ENCODE data around the gene CAMK1.

Gene CAMK1

GRCh38 chr3:9768141-9768775, 1.5 kb downstream of the CAMK1 start:
- H3K4me3 ChIP-seq (ENCODE audit: control insufficient read depth, low read depth, low read length), result no peak overlapping the region
- no peak for TF ChIP-seq CTCF (conservative IDR thresholded peaks at IDR 0.05; ENCODE audit: control insufficient read depth, insufficient read depth, low read depth, low read length)
- no peak for DNase-seq (ENCODE audit: low read depth)

GRCh38 chr3:9767418-9767817, 2.3 kb downstream of the CAMK1 start:
- no peak for DNase-seq (ENCODE audit: low read depth)
- no peak for TF ChIP-seq CTCF (conservative IDR thresholded peaks at IDR 0.05; ENCODE audit: control insufficient read depth, insufficient read depth, low read depth, low read length)

GRCh38 chr3:9765865-9766264, 3.9 kb downstream of the CAMK1 start:
- no peak overlapping the region for H3K4me3 ChIP-seq (ENCODE audit: control insufficient read depth, low read depth, low read length)
- no peak for TF ChIP-seq CTCF (conservative IDR thresholded peaks at IDR 0.05; ENCODE audit: control insufficient read depth, insufficient read depth, low read depth, low read length)
- DNase-seq (ENCODE audit: low read depth), result peak; percentile 41

More at GRCh38 chr3:9767418-9767817, 2.3 kb downstream of the CAMK1 start:
- no peak overlapping the region for H3K4me3 ChIP-seq (ENCODE audit: control insufficient read depth, low read depth, low read length)

- DNase-seq (ENCODE audit: low read depth), result no peak
- TF ChIP-seq CTCF (conservative IDR thresholded peaks at IDR 0.05; ENCODE audit: control insufficient read depth, insufficient read depth, low read depth, low read length), result no peak
- H3K4me3 ChIP-seq (ENCODE audit: control insufficient read depth, low read depth, low read length), result no peak overlapping the region
Measured at GRCh38 chr3:9762871-9763270, 6.9 kb downstream of the CAMK1 start.

GRCh38 chr3:9761919-9762318, 7.8 kb downstream of the CAMK1 start:
- no peak overlapping the region for H3K4me3 ChIP-seq (ENCODE audit: control insufficient read depth, low read depth, low read length)
- no peak for TF ChIP-seq CTCF (conservative IDR thresholded peaks at IDR 0.05; ENCODE audit: control insufficient read depth, insufficient read depth, low read depth, low read length)
- DNase-seq (ENCODE audit: low read depth), result no peak

GRCh38 chr3:9760779-9761505, 8.8 kb downstream of the CAMK1 start:
- TF ChIP-seq CTCF (conservative IDR thresholded peaks at IDR 0.05; ENCODE audit: control insufficient read depth, insufficient read depth, low read depth, low read length), result no peak
- no peak for DNase-seq (ENCODE audit: low read depth)

More at GRCh38 chr3:9760779-9761505, 8.8 kb downstream of the CAMK1 start:
- H3K4me3 ChIP-seq (ENCODE audit: control insufficient read depth, low read depth, low read length), result no peak overlapping the region

All from fibroblast of mammary gland (primary cell).